OCI-LY1 (cell line): ENCODE measurements around the gene FGG.
A peak's percentile ranks its signal among the peaks of the same experiment; 100 is the strongest.

Experiments used
- H2AFZ ChIP-seq: fragments of 200-600 bp; sonication (generic), shearing (Covaris generic); 2 replicates; pipeline ENCODE4 v1.6.0; 2014; ENCODE audit warnings: antibody characterized with exemption, mild to moderate bottlenecking, low read length
- H3F3A ChIP-seq: fragments of 200-600 bp; sonication (generic), shearing (Covaris generic); 2 replicates; pipeline ENCODE4 v1.6.0; 2014; ENCODE audit warnings: mild to moderate bottlenecking, antibody characterized with exemption, low read length, moderate library complexity; ENCODE audit not compliant: insufficient read depth
- H3K27ac ChIP-seq: fragments of 200-600 bp; sonication (generic); 2 replicates; pipeline ENCODE4 v1.5.1; 2014; ENCODE audit warnings: low read length, mixed run types, mild to moderate bottlenecking, low read depth; ENCODE audit not compliant: poor library complexity, severe bottlenecking
- H3K27me3 ChIP-seq: fragments of 200-600 bp; sonication (generic); 2 replicates; pipeline ENCODE4 v1.6.0; 2014; ENCODE audit warnings: antibody characterized with exemption, mild to moderate bottlenecking, low read length, moderate library complexity; ENCODE audit not compliant: insufficient read depth
- H3K36me3 ChIP-seq: fragments of 200-600 bp; sonication (generic); 2 replicates; pipeline ENCODE4 v1.6.1; 2014; ENCODE audit warnings: mild to moderate bottlenecking, antibody characterized with exemption, low read length, moderate library complexity, mixed read lengths; ENCODE audit not compliant: insufficient read depth
- H3K4me1 ChIP-seq: fragments of 200-600 bp; sonication (generic); 2 replicates; pipeline ENCODE4 v1.5.1; 2014; ENCODE audit warnings: mild to moderate bottlenecking, low read length, moderate library complexity; ENCODE audit not compliant: insufficient read depth, severe bottlenecking
- H3K4me2 ChIP-seq: fragments of 200-600 bp; sonication (generic), shearing (Covaris generic); 2 replicates; pipeline ENCODE4 v1.6.1; 2014; ENCODE audit warnings: low read length
- H3K4me3 ChIP-seq: fragments of 200-600 bp; sonication (generic); 2 replicates; pipeline ENCODE4 v1.5.1; 2014; ENCODE audit warnings: low read length, low read depth, mild to moderate bottlenecking, mixed read lengths; ENCODE audit not compliant: poor library complexity, severe bottlenecking
- H3K79me2 ChIP-seq: fragments of 200-600 bp; shearing (Covaris generic); 2 replicates; pipeline ENCODE4 v1.6.1; 2016; ENCODE audit warnings: mixed run types, low read length, mixed read lengths; ENCODE audit not compliant: insufficient read depth
- H3K9ac ChIP-seq: fragments of 200-600 bp; sonication (generic), shearing (Covaris generic); 2 replicates; pipeline ENCODE4 v1.6.1; 2014; ENCODE audit warnings: mild to moderate bottlenecking, low read length, mixed read lengths
- H3K9me2 ChIP-seq: fragments of 200-600 bp; sonication (generic), shearing (Covaris generic); 2 replicates; pipeline ENCODE4 v1.6.1; 2014; ENCODE audit warnings: low read depth, mild to moderate bottlenecking, low read length, mixed read lengths
- H3K9me3 ChIP-seq: fragments of 200-600 bp; shearing (Covaris generic); 2 replicates; pipeline ENCODE4 v1.6.1; 2014; ENCODE audit warnings: low read length, mixed read lengths
- H4K20me1 ChIP-seq: fragments of 200-600 bp; sonication (generic), shearing (Covaris generic); 2 replicates; pipeline ENCODE4 v1.6.0; 2016; ENCODE audit warnings: mild to moderate bottlenecking, low read length; ENCODE audit not compliant: insufficient read depth
- EZH2 ChIP-seq: fragments of 200-600 bp; sonication (generic), shearing (Covaris generic); IDR thresholded peaks from 2 replicates; pipeline ENCODE4 v1.8.0; 2017; ENCODE audit warnings: borderline replicate concordance, mixed run types, mild to moderate bottlenecking, antibody characterized with exemption, low read length, moderate library complexity, mixed read lengths
- TF ChIP-seq, protein P1 (sequence below): fragments of 200-600 bp; sonication (generic), shearing (Covaris generic); IDR thresholded peaks from 2 replicates; pipeline ENCODE4 v1.5.1; 2017; ENCODE audit warnings: mild to moderate bottlenecking, antibody characterized with exemption, low read length, moderate library complexity, mixed read lengths

The FGG gene

DNA sequence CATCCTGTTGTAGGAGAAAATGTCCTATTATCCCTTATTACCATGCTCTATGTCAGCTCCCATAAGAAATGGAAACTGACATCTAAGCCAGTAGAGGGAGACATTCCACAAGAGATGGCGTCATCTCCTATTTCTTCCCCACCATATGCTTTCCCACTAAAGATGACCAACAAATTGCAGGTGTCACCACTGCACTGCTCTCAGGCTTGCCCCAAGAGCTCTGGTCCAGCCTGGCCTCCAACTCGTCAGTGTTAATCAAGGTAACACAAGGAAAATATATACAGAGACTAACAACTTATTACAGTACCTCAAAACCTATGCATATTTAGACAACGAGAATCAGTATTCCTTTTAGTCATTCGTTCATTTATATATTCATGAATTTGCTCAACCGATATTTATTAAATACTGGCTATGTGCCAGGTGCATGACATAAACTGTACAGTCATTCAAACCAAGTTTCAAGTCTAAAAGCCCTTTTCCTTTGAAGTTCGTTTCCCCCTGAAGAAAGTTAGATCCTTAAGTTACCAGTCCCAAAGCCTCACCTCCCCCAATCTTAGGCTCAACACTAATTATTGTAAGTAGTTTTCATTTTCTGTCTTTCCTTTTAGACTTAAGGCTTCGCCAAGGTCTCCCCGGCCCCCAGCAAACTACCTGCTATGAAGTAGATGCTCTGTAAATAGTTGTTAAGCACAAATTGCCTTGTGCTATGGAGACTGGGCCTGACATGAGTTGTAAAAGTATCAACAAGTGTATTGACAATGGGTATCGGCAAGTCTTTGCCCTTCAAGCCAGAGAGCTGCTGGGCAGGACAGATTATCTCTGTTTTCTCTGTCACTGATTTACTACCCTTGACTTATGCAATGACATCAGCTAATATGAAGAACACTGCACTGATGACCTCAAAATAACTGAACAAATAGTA lies 52.7 kb downstream of the FGG start:
- no peak overlapping the region for H3K4me3 ChIP-seq
- no peak for TF ChIP-seq EZH2
- TF ChIP-seq, protein P1, sequence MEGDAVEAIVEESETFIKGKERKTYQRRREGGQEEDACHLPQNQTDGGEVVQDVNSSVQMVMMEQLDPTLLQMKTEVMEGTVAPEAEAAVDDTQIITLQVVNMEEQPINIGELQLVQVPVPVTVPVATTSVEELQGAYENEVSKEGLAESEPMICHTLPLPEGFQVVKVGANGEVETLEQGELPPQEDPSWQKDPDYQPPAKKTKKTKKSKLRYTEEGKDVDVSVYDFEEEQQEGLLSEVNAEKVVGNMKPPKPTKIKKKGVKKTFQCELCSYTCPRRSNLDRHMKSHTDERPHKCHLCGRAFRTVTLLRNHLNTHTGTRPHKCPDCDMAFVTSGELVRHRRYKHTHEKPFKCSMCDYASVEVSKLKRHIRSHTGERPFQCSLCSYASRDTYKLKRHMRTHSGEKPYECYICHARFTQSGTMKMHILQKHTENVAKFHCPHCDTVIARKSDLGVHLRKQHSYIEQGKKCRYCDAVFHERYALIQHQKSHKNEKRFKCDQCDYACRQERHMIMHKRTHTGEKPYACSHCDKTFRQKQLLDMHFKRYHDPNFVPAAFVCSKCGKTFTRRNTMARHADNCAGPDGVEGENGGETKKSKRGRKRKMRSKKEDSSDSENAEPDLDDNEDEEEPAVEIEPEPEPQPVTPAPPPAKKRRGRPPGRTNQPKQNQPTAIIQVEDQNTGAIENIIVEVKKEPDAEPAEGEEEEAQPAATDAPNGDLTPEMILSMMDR: peak; percentile 64
- H2AFZ ChIP-seq: no peak overlapping the region
- H4K20me1 ChIP-seq: no peaks in the 10 kb centered on the region
- H3K9me3 ChIP-seq: no peaks in the 10 kb centered on the region
- no peaks in the 10 kb centered on the region for H3F3A ChIP-seq
- H3K9ac ChIP-seq: no peak overlapping the region
- H3K36me3 ChIP-seq: no peaks in the 10 kb centered on the region
- no peaks in the 10 kb centered on the region for H3K79me2 ChIP-seq
- no peaks in the 10 kb centered on the region for H3K27me3 ChIP-seq
- no peak overlapping the region for H3K27ac ChIP-seq
- no peak overlapping the region for H3K4me2 ChIP-seq
- no peaks in the 10 kb centered on the region for H3K9me2 ChIP-seq
- no peaks in the 10 kb centered on the region for H3K4me1 ChIP-seq

DNA sequence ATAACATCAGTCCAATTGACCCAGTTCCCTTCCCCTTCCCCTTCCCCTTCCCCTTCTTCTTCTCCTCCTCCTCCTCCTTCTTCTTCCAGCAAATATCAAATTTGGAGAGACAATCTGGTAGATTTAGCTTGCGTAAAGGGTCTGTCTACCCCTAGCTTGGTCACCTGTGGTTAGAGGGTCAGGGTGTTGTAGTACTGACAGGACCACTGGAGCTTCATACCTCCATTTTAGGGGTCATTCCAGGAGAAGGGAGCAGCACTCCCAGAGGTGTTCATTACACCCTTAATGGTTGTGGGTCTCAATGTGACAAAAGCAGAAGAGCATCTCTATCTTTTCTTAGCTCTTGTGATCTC lies 53.3 kb downstream of the FGG start:
- Histone ChIP-seq H3K4me2 (no peak overlapping the region), H3K4me1 (no peaks in the 10 kb centered on the region), H3K9ac (no peak overlapping the region), H4K20me1 (no peaks in the 10 kb centered on the region), H3K27me3 (no peaks in the 10 kb centered on the region), H3K4me3 (no peak overlapping the region), H3K36me3 (no peaks in the 10 kb centered on the region), H3K27ac (no peak overlapping the region), H2AFZ (no peak overlapping the region), H3K9me2 (no peaks in the 10 kb centered on the region), H3K9me3 (no peaks in the 10 kb centered on the region), H3F3A (no peaks in the 10 kb centered on the region), H3K79me2 (no peaks in the 10 kb centered on the region)
- no peak for TF ChIP-seq EZH2
- TF ChIP-seq, protein P1: no peak
